ENCODE results near the gene TBC1D30.

DNA sequence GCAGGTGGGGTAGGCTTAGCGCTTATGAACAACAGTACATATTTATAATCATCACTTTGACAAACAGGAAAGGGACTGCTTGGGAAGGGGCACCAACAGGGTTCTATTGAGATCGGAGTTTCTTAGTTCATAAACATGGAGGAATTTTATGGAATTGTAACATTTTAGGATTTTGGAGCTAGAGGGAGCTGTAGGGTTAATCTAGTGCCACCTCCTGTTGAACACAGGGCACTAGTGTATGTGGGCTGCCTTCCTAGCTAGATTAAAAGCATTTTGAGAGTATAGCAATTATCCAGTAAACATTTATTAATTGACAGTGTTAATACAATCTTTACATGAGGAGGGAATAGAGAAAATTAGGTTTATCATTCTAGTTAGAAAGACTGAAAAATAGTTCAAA, 23.1 kb upstream of the TBC1D30 start:
- no peak for TF ChIP-seq TOX (CRISPR knock-in tag; IDR thresholded peaks at IDR 0.05; ENCODE audit: borderline replicate concordance)
- no peak for TF ChIP-seq ZFP3 (CRISPR knock-in tag; IDR thresholded peaks at IDR 0.05)
- TF ChIP-seq SNAI2 (CRISPR knock-in tag; IDR thresholded peaks at IDR 0.05), result no peak
- TF ChIP-seq PATZ1 (CRISPR knock-in tag; IDR thresholded peaks at IDR 0.05; ENCODE audit: borderline replicate concordance), result no peak
- TF ChIP-seq ZNF8 (CRISPR knock-in tag; IDR thresholded peaks at IDR 0.05), result no peak
- no peak for TF ChIP-seq ZC3H10 (CRISPR knock-in tag; IDR thresholded peaks at IDR 0.05)
- no peak for TF ChIP-seq ZNF70 (CRISPR knock-in tag; IDR thresholded peaks at IDR 0.05)
- TF ChIP-seq CSRNP3 (CRISPR knock-in tag; IDR thresholded peaks at IDR 0.05), result no peak
- TF ChIP-seq, protein P1, sequence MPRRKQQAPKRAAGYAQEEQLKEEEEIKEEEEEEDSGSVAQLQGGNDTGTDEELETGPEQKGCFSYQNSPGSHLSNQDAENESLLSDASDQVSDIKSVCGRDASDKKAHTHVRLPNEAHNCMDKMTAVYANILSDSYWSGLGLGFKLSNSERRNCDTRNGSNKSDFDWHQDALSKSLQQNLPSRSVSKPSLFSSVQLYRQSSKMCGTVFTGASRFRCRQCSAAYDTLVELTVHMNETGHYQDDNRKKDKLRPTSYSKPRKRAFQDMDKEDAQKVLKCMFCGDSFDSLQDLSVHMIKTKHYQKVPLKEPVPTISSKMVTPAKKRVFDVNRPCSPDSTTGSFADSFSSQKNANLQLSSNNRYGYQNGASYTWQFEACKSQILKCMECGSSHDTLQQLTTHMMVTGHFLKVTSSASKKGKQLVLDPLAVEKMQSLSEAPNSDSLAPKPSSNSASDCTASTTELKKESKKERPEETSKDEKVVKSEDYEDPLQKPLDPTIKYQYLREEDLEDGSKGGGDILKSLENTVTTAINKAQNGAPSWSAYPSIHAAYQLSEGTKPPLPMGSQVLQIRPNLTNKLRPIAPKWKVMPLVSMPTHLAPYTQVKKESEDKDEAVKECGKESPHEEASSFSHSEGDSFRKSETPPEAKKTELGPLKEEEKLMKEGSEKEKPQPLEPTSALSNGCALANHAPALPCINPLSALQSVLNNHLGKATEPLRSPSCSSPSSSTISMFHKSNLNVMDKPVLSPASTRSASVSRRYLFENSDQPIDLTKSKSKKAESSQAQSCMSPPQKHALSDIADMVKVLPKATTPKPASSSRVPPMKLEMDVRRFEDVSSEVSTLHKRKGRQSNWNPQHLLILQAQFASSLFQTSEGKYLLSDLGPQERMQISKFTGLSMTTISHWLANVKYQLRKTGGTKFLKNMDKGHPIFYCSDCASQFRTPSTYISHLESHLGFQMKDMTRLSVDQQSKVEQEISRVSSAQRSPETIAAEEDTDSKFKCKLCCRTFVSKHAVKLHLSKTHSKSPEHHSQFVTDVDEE (CRISPR knock-in tag; IDR thresholded peaks at IDR 0.05), result no peak
- TF ChIP-seq, protein P2, sequence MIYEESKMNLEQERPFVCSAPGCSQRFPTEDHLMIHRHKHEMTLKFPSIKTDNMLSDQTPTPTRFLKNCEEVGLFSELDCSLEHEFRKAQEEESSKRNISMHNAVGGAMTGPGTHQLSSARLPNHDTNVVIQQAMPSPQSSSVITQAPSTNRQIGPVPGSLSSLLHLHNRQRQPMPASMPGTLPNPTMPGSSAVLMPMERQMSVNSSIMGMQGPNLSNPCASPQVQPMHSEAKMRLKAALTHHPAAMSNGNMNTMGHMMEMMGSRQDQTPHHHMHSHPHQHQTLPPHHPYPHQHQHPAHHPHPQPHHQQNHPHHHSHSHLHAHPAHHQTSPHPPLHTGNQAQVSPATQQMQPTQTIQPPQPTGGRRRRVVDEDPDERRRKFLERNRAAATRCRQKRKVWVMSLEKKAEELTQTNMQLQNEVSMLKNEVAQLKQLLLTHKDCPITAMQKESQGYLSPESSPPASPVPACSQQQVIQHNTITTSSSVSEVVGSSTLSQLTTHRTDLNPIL (CRISPR knock-in tag; IDR thresholded peaks at IDR 0.05; ENCODE audit: low read depth), result no peak
- no peak for TF ChIP-seq BACH2 (CRISPR knock-in tag; IDR thresholded peaks at IDR 0.05; ENCODE audit: borderline replicate concordance)
- no peak for TF ChIP-seq ISL1 (CRISPR knock-in tag; IDR thresholded peaks at IDR 0.05)
- no peak for TF ChIP-seq TCF4 (CRISPR knock-in tag; IDR thresholded peaks at IDR 0.05; ENCODE audit: borderline replicate concordance)
